ENCODE results near the gene GRAMD4.

Gene GRAMD4

DNA sequence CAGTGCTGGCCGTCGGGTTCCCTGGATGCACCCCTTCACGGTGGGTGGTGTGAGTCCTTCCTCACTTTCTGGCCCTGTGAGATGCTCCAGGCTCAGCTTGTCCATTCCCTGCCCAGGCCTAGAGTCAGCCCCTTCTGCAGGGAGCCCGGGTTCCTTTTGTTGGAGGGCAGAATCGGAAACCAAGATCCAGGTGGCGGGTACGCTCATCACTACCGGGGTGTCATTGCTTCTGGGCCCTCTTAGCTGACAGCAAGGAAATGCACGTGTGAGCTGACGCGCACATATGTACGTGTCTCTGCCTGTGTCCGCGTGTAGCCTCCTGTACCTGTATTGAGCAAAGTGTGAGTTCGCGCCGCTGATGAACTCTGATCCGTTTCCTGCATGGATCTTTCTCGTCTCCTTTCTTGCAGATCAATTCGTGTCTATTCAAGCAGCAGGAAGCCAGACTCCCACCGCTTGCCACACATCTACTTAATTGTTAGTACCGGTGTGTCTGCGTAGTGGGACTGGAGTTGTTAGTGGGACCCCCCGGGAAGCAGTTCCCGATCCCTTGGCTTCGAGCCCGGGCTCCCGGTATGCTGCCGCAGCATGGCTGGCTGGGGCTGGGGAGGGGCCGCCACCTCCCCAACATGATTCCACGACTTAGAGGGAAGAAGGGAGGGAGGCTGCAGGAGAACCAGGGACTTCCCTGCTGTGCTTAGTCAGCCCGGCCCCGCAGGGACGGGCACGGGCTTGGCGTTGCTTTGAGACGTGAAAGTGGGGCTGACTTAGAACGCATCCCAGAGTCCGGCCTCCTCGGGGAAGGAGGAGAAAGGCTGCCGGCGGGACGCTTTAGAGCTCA lies 35.9 kb upstream of the GRAMD4 start:
- no peak overlapping the region for H3K4me3 ChIP-seq (ENCODE audit: low read depth, low read length)

DNA sequence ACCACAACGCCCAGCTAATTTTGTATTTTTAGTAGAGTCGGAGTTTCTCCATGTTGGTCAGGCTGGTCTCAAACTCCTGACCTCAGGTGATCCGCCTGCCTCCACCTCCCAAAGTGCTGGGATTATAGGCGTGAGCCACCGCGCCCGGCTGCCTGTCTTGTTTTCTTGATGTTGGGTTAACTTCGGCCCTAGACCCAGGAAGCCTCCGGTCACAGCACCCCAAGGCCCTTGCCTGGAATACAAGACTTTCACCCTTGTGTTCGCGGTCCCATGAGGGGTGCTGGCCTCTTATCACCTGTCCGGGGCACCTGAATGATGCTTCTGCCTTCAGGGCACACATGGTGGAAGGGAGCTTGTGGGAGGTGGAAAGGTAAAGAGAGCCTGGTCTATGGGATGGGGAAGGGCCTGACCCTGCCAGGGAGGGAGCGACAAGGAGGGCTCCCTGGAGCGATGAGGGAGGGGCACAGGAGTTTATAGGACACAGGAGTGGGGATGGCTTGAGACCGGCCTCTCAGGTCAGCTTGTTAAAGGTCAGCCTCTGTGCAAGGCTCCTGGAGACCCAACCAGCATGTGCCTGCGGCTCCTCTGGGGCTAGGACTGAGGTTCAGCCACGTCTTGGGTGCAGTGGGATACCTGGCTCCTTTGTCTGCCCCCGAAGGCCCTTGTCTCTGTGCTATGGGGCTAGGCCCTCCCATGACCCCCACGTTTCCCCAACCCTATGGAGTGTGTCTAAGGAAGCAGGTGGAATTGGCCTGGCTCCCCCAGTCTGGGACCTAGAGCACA lies 34.7 kb upstream of the GRAMD4 start:
- H3K4me3 ChIP-seq (ENCODE audit: low read depth, low read length) = no peak overlapping the region
- TF ChIP-seq, protein P1, sequence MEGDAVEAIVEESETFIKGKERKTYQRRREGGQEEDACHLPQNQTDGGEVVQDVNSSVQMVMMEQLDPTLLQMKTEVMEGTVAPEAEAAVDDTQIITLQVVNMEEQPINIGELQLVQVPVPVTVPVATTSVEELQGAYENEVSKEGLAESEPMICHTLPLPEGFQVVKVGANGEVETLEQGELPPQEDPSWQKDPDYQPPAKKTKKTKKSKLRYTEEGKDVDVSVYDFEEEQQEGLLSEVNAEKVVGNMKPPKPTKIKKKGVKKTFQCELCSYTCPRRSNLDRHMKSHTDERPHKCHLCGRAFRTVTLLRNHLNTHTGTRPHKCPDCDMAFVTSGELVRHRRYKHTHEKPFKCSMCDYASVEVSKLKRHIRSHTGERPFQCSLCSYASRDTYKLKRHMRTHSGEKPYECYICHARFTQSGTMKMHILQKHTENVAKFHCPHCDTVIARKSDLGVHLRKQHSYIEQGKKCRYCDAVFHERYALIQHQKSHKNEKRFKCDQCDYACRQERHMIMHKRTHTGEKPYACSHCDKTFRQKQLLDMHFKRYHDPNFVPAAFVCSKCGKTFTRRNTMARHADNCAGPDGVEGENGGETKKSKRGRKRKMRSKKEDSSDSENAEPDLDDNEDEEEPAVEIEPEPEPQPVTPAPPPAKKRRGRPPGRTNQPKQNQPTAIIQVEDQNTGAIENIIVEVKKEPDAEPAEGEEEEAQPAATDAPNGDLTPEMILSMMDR (IDR thresholded peaks at IDR 0.05; ENCODE audit: low read depth, low read length) = no peak

More for the DNA sequence above, 35.9 kb upstream of the GRAMD4 start:
- TF ChIP-seq, protein P1 (IDR thresholded peaks at IDR 0.05; ENCODE audit: low read depth, low read length) = no peak

DNA sequence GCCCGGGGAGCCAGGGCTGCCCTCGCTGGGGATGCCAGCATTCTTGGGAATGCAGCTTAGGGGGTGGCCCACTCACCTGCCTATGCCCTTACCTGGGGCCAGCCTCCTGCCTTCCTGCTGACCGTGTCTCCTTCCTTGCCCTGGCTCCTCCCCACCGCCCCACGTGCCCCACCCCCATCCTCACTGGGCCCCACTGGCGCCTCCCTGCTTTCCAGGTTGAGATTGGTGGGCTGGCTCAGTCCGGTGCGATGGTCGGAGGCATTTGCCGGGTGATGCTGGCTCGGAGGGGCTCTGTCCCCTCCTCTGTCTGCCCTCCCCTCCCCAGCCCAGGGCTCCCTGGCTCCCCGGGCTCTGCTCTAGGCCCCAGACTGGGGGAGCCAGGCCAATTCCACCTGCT lies 34.1 kb upstream of the GRAMD4 start:
- no peak overlapping the region for H3K4me3 ChIP-seq (ENCODE audit: low read depth, low read length)
- TF ChIP-seq, protein P1 (IDR thresholded peaks at IDR 0.05; ENCODE audit: low read depth, low read length) = no peak

DNA sequence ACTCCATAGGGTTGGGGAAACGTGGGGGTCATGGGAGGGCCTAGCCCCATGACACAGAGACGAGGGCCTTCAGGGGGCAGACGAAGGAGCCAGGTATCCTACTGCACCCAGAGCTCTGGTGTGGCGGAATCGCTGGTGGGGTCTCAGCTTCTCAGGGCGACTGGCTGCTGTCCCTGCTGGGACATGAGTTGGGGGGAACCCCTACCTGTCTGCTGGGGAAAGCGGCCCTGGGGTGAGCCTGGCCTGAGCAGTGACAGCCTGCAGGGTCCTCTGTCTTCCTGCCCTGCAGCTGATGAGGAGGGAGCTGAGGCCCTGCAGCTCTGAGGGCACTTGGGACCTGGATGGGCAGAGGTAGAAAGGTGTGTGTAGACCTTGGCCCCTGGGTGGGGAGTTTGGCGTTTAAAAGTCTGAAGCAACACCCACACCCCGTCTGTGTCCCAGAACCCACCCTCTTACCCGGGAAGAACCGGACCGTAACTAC lies 33.6 kb upstream of the GRAMD4 start:
- H3K4me3 ChIP-seq (ENCODE audit: low read depth, low read length) = no peak overlapping the region
- TF ChIP-seq, protein P1 (IDR thresholded peaks at IDR 0.05; ENCODE audit: low read depth, low read length) = no peak

DNA sequence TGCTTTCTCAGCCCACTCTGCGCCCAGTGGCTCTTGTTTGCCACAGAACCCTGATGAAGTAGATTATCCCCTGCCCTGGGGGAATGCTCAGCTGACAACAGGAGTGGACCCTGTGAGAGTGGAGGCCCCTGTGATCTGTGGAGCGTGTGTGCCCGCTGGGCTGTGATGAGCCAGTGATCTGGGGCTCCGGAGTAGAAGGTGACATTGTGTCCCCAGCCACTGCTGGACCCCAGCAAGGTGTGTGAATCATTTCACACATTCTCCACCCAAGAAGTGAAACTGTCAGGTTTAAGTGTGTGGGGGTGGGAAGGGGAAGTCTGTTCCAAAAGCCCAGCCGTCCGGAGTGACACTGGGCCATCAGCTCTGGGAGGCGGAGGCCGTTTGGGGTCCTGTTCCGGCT lies 33.1 kb upstream of the GRAMD4 start:
- no peak overlapping the region for H3K4me3 ChIP-seq (ENCODE audit: low read depth, low read length)
- TF ChIP-seq, protein P1 (IDR thresholded peaks at IDR 0.05; ENCODE audit: low read depth, low read length) = no peak

DNA sequence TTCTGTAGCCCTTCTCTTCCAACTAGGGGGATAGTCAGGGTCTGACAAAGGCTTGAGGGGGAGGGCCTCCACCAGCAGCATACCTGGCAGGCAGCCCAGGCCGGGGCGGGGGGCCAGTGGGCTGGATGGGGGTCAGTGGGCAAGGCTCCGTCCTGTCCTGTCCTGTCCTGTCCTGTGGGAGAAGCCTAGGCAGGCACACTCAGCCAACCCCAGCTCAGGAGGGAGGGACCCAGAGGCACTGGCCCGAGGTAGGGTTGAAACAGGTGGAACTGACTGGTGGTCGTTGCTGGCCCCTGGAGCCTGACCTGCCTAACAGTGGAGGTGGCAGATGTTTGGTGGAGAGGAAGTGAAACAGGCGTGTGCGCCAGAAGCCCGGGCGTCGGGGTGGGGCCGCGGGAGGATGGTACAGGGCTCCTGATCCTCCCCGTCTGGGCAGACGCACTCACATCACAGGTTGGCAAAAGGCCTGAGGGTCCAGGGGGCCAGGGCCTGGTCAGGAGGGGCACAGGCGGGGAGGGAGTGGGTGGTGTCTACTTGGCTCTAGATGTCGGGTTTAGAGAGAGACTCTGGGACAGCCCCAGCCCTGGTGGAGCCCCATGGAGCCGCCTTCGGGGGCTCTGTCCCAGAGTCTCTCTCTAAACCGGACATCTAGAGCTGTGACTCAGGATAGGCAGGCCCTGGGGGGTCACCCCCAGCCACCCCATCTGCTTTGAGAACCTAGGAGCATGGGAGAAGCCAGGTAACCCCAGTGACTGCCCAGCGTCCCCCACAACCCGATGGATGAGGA lies 32.5 kb upstream of the GRAMD4 start:
- no peak overlapping the region for H3K4me3 ChIP-seq (ENCODE audit: low read depth, low read length)
- TF ChIP-seq, protein P1 (IDR thresholded peaks at IDR 0.05; ENCODE audit: low read depth, low read length) = no peak
